Liver (tissue), 9 donors: ENCODE results near the gene FAT2. TPM values are rescaled to one million over a fixed set of nuclear protein-coding genes. Genes with fewer than 3 reads are reported as not detected.

Experiments
- DNase-seq: peaks from one replicate; pipeline ENCODE4 v3.0.0-alpha.2; 2017; ENCODE audit warnings: low spot score
- H3K27ac ChIP-seq, 2 donors: one replicate each; pipeline ENCODE4 v1.7.0; 2013; ENCODE audit warnings: inconsistent platforms in 2 of 2, low read length in 2 of 2, control low read depth in 1 of 2, low read depth in 1 of 2, mild to moderate bottlenecking in 1 of 2
- H3K27me3 ChIP-seq, 4 donors: one replicate each; pipeline versions ENCODE4 v1.6.1 to v1.7.0; 2013; ENCODE audit warnings: low read length in 3 of 4, inconsistent platforms in 1 of 4, mild to moderate bottlenecking in 1 of 4, moderate library complexity in 1 of 4; ENCODE audit not compliant: control insufficient read depth in 4 of 4, insufficient read depth in 4 of 4
- H3K36me3 ChIP-seq, 4 donors: one replicate each; pipeline versions ENCODE4 v1.6.1 to v1.7.0; 2013; ENCODE audit warnings: low read length in 3 of 4, mild to moderate bottlenecking in 3 of 4, low read depth in 1 of 4, moderate library complexity in 1 of 4; ENCODE audit not compliant: control insufficient read depth in 4 of 4, insufficient read depth in 3 of 4
- H3K4me1 ChIP-seq, 4 donors: one replicate each; pipeline versions ENCODE4 v1.6.1 to v1.7.0; 2013; ENCODE audit warnings: low read length in 3 of 4, mild to moderate bottlenecking in 3 of 4, moderate library complexity in 1 of 4; ENCODE audit not compliant: control insufficient read depth in 4 of 4, insufficient read depth in 4 of 4
- H3K4me3 ChIP-seq, 3 donors: one replicate each; pipeline versions ENCODE4 v1.6.1 to v1.7.0; 2013; ENCODE audit warnings: low read length in 3 of 3, control low read depth in 1 of 3, low read depth in 1 of 3, mild to moderate bottlenecking in 1 of 3
- H3K9ac ChIP-seq, 2 donors: one replicate each; pipeline ENCODE4 v1.7.0; 2013; ENCODE audit warnings: low read length in 2 of 2, mild to moderate bottlenecking in 2 of 2, moderate library complexity in 2 of 2, control low read depth in 1 of 2, low read depth in 1 of 2
- H3K9me3 ChIP-seq, 4 donors: one replicate each; pipeline versions ENCODE4 v1.6.1 to v1.7.0; 2013; ENCODE audit warnings: low read length in 3 of 4; ENCODE audit not compliant: control insufficient read depth in 4 of 4
- EGR1 ChIP-seq, 2 donors: IDR thresholded peaks; 2 replicates each; pipeline ENCODE4 v1.6.1; 2016 to 2018; ENCODE audit warnings: antibody characterized with exemption in 2 of 2, low read depth in 2 of 2
- FOXA1 ChIP-seq: IDR thresholded peaks from 2 replicates; pipeline ENCODE4 v1.6.1; 2016; ENCODE audit warnings: antibody characterized with exemption
- GABPA ChIP-seq, 2 donors: IDR thresholded peaks in 1 of 2; conservative IDR thresholded peaks in 1 of 2; 2 replicates each; pipeline ENCODE4 v1.6.1; 2016; ENCODE audit warnings: antibody characterized with exemption in 2 of 2, mild to moderate bottlenecking in 1 of 2, moderate library complexity in 1 of 2
- HNF4A ChIP-seq, 2 donors: conservative IDR thresholded peaks; 2 replicates each; pipeline ENCODE4 v1.6.1; 2016; ENCODE audit warnings: antibody characterized with exemption in 2 of 2, mild to moderate bottlenecking in 2 of 2
- HNF4G ChIP-seq: IDR thresholded peaks from 2 replicates; pipeline ENCODE4 v1.6.1; 2016; ENCODE audit warnings: antibody characterized with exemption
- JUND ChIP-seq, 2 donors: IDR thresholded peaks; 2 replicates each; pipeline ENCODE4 v1.6.1; 2016; ENCODE audit warnings: antibody characterized with exemption in 2 of 2
- NR2F2 ChIP-seq: IDR thresholded peaks from 2 replicates; pipeline ENCODE4 v1.6.1; 2016; ENCODE audit warnings: antibody characterized with exemption
- RAD21 ChIP-seq, 2 donors: IDR thresholded peaks; 2 replicates each; pipeline ENCODE4 v1.6.1; 2016; ENCODE audit warnings: antibody characterized with exemption in 2 of 2, mild to moderate bottlenecking in 2 of 2
- RXRA ChIP-seq, 2 donors: IDR thresholded peaks; 2 replicates each; pipeline ENCODE4 v1.6.1; 2017 to 2018; ENCODE audit warnings: antibody characterized with exemption in 2 of 2, mild to moderate bottlenecking in 1 of 2
- SP1 ChIP-seq: IDR thresholded peaks from 2 replicates; pipeline ENCODE4 v1.6.1; 2018; ENCODE audit warnings: antibody characterized with exemption, mild to moderate bottlenecking
- TAF1 ChIP-seq: conservative IDR thresholded peaks from 2 replicates; pipeline ENCODE4 v1.6.1; 2016; ENCODE audit warnings: antibody characterized with exemption, mild to moderate bottlenecking
- YY1 ChIP-seq: IDR thresholded peaks from 2 replicates; pipeline ENCODE4 v1.6.1; 2016; ENCODE audit warnings: antibody characterized with exemption, mild to moderate bottlenecking
- WGBS: extraction: QIAGEN DNeasy Blood & Tissue Kit; methylation state at CpG from one replicate; pipeline ENCODE4 v1.1.7; 2013; 5-methylcytosine and 5-hydroxymethylcytosine counted together
- polyA plus RNA-seq, 2 donors: library from polyadenylated mRNA; stranded (reverse) in 1 of 2; unstranded in 1 of 2; fragments of 200-250 nt in 1 of 2; fragments of >200 nt in 1 of 2; fragmentation: Nextera tagmentation in 1 of 2; extraction: Ambion mirVana in 1 of 2; gene quantifications; one replicate each; pipeline versions ENCODE4 v1.2.1 to v1.2.3, GENCODE V29; 2013 to 2015
- total RNA-seq, 2 donors: library from RNA; depleted of rRNA; stranded (reverse); fragments of >200 nt; gene quantifications; one replicate each; pipeline ENCODE4 v1.2.3, GENCODE V29; 2014
- TF ChIP-seq, protein P1 (sequence below): IDR thresholded peaks from 2 replicates; pipeline ENCODE4 v1.6.1; 2016; ENCODE audit warnings: antibody characterized with exemption, mild to moderate bottlenecking
- TF ChIP-seq, protein P2 (sequence below): IDR thresholded peaks from 2 replicates; pipeline ENCODE4 v1.6.1; 2016; ENCODE audit warnings: antibody characterized with exemption
- TF ChIP-seq, protein P3 (sequence below): IDR thresholded peaks from 2 replicates; pipeline ENCODE4 v1.6.1; 2016; ENCODE audit warnings: antibody characterized with exemption
- TF ChIP-seq, protein P4 (sequence below): fragments of 150-350 bp; IDR thresholded peaks from 2 replicates; pipeline ENCODE4 v1.5.1; 2017; ENCODE audit warnings: improper control_type of control experiment, low read depth, low read length; ENCODE audit not compliant: missing input control
- TF ChIP-seq, protein P5 (sequence below): IDR thresholded peaks from 2 replicates; pipeline ENCODE4 v1.6.1; 2016; ENCODE audit warnings: antibody characterized with exemption
- donor health status: healthy.
- donor health status: healthy.
- donor health status: healthy.
- donor health status: healthy.
- donor health status: healthy.

The FAT2 gene
- total and polyA plus RNA-seq, 4 donors = under 0.01 to 0.07 TPM; not detected in 2

DNA sequence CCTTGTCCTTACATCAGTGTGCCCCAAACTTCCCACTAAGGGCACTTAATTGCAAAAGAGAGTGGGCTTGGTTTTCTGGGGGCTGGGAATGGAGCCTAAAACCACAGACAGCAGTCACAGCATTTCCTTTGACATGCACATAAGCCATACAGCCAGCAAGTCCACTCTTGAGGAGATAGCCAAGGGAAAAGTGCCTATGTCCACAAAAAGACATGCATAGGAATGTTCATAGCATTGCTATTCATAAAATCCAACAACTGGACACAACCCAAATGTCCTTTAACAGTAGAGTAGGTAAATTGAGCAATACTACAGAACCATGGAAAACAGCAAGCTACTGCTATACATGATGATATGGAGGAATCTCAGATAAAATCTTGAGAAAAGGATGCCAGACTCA lies 11.7 kb upstream of the FAT2 start:
- Histone ChIP-seq H3K9ac (no peak overlapping the region), H3K27me3 (peaks cover 0 to 5% (median 0%) of the 10 kb centered on the region in 4 donors), H3K4me3 (no peak overlapping the region), H3K4me1 (no peaks in the 10 kb centered on the region), H3K9me3 (no peaks in the 10 kb centered on the region), H3K27ac (no peak overlapping the region), H3K36me3 (no peaks in the 10 kb centered on the region)
- TF ChIP-seq NR2F2 (no peak), FOXA1 (no peak), YY1 (no peak), RXRA (IDR thresholded peaks at IDR 0.05) (no peak), SP1 (no peak), GABPA (IDR thresholded peaks at IDR 0.05 in 1 of 2, conservative IDR thresholded peaks at IDR 0.05 in 1 of 2) (no peak), RAD21 (IDR thresholded peaks at IDR 0.05) (no peak), JUND (IDR thresholded peaks at IDR 0.05) (no peak), HNF4A (conservative IDR thresholded peaks at IDR 0.05) (no peak), HNF4G (no peak)
- TF ChIP-seq, protein P1, sequence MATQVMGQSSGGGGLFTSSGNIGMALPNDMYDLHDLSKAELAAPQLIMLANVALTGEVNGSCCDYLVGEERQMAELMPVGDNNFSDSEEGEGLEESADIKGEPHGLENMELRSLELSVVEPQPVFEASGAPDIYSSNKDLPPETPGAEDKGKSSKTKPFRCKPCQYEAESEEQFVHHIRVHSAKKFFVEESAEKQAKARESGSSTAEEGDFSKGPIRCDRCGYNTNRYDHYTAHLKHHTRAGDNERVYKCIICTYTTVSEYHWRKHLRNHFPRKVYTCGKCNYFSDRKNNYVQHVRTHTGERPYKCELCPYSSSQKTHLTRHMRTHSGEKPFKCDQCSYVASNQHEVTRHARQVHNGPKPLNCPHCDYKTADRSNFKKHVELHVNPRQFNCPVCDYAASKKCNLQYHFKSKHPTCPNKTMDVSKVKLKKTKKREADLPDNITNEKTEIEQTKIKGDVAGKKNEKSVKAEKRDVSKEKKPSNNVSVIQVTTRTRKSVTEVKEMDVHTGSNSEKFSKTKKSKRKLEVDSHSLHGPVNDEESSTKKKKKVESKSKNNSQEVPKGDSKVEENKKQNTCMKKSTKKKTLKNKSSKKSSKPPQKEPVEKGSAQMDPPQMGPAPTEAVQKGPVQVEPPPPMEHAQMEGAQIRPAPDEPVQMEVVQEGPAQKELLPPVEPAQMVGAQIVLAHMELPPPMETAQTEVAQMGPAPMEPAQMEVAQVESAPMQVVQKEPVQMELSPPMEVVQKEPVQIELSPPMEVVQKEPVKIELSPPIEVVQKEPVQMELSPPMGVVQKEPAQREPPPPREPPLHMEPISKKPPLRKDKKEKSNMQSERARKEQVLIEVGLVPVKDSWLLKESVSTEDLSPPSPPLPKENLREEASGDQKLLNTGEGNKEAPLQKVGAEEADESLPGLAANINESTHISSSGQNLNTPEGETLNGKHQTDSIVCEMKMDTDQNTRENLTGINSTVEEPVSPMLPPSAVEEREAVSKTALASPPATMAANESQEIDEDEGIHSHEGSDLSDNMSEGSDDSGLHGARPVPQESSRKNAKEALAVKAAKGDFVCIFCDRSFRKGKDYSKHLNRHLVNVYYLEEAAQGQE = no peak
- TF ChIP-seq, protein P2, sequence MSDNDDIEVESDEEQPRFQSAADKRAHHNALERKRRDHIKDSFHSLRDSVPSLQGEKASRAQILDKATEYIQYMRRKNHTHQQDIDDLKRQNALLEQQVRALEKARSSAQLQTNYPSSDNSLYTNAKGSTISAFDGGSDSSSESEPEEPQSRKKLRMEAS = no peak
- TF ChIP-seq, protein P3, sequence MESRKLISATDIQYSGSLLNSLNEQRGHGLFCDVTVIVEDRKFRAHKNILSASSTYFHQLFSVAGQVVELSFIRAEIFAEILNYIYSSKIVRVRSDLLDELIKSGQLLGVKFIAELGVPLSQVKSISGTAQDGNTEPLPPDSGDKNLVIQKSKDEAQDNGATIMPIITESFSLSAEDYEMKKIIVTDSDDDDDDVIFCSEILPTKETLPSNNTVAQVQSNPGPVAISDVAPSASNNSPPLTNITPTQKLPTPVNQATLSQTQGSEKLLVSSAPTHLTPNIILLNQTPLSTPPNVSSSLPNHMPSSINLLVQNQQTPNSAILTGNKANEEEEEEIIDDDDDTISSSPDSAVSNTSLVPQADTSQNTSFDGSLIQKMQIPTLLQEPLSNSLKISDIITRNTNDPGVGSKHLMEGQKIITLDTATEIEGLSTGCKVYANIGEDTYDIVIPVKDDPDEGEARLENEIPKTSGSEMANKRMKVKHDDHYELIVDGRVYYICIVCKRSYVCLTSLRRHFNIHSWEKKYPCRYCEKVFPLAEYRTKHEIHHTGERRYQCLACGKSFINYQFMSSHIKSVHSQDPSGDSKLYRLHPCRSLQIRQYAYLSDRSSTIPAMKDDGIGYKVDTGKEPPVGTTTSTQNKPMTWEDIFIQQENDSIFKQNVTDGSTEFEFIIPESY = no peak
- TF ChIP-seq, protein P4, sequence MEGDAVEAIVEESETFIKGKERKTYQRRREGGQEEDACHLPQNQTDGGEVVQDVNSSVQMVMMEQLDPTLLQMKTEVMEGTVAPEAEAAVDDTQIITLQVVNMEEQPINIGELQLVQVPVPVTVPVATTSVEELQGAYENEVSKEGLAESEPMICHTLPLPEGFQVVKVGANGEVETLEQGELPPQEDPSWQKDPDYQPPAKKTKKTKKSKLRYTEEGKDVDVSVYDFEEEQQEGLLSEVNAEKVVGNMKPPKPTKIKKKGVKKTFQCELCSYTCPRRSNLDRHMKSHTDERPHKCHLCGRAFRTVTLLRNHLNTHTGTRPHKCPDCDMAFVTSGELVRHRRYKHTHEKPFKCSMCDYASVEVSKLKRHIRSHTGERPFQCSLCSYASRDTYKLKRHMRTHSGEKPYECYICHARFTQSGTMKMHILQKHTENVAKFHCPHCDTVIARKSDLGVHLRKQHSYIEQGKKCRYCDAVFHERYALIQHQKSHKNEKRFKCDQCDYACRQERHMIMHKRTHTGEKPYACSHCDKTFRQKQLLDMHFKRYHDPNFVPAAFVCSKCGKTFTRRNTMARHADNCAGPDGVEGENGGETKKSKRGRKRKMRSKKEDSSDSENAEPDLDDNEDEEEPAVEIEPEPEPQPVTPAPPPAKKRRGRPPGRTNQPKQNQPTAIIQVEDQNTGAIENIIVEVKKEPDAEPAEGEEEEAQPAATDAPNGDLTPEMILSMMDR = no peak
- TF ChIP-seq, protein P5, sequence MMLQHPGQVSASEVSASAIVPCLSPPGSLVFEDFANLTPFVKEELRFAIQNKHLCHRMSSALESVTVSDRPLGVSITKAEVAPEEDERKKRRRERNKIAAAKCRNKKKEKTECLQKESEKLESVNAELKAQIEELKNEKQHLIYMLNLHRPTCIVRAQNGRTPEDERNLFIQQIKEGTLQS = no peak
- no peak for DNase-seq

DNA sequence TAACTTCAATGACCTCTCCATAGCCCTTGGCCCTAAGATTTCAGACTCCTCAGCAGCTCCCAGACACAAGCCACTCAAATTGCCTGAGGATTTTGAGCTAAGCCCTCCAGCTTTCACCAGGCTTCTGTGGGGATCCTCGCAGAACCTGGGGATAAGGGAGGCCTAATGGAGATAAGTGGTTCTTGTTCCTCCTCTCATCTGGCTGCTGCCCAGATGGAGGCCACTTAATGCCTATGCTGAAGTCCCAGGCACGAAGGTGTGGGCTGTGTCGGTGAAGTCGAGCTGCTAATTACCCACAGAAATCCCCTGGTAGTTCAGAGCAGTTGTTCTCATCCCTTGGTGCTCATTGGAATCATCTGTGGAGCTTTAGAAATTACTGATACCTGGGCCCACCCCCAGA lies 10.3 kb upstream of the FAT2 start:
- no peaks in the 10 kb centered on the region for H3K36me3 ChIP-seq
- 87% methylated on average over 4 of the region's 4 CpGs for WGBS

More for the DNA sequence above, 10.3 kb upstream of the FAT2 start:
- DNase-seq = no peak
- TF ChIP-seq NR2F2 = no peak
- TF ChIP-seq EGR1 (IDR thresholded peaks at IDR 0.05; ENCODE audit: low read depth in 2 of 2) = no peak
- TF ChIP-seq, protein P1 = no peak
- TF ChIP-seq RAD21 (IDR thresholded peaks at IDR 0.05) = no peak
- no peak for TF ChIP-seq SP1
- no peak for TF ChIP-seq TAF1
- no peak for TF ChIP-seq HNF4G
- TF ChIP-seq HNF4A (conservative IDR thresholded peaks at IDR 0.05) = no peak
- TF ChIP-seq RXRA (IDR thresholded peaks at IDR 0.05) = no peak
- no peak for TF ChIP-seq GABPA (IDR thresholded peaks at IDR 0.05 in 1 of 2, conservative IDR thresholded peaks at IDR 0.05 in 1 of 2)
- TF ChIP-seq, protein P3 = no peak
- TF ChIP-seq, protein P2 = no peak
- H3K4me3 ChIP-seq = no peak overlapping the region
- peaks cover 0 to 5% (median 0%) of the 10 kb centered on the region in 4 donors for H3K27me3 ChIP-seq
- no peaks in the 10 kb centered on the region for H3K9me3 ChIP-seq
- H3K9ac ChIP-seq = no peak overlapping the region
- no peaks in the 10 kb centered on the region for H3K4me1 ChIP-seq
- no peak overlapping the region for H3K27ac ChIP-seq
